HG03159 (cell line): ENCODE data around the gene PDSS2.
A peak's percentile ranks its signal among the peaks of the same experiment; 100 is the strongest.
"Not testable (repeated sequence)": the region's sequence is repeated elsewhere in the genome, so short reads cannot be mapped to it uniquely, and the experiment has no call there.

Experiments used
- ATAC-seq: cut with Tn5 transposase; IDR thresholded peaks from one replicate; pipeline ENCODE4 v1.9.1; 2021; ENCODE audit warnings: mild to moderate bottlenecking, moderate library complexity; ENCODE audit not compliant: unreplicated experiment

The PDSS2 gene

GRCh38 chr6:107475826-107476225, 16.5 kb upstream of the PDSS2 start:
- ATAC-seq = not testable (repeated sequence)

DNA sequence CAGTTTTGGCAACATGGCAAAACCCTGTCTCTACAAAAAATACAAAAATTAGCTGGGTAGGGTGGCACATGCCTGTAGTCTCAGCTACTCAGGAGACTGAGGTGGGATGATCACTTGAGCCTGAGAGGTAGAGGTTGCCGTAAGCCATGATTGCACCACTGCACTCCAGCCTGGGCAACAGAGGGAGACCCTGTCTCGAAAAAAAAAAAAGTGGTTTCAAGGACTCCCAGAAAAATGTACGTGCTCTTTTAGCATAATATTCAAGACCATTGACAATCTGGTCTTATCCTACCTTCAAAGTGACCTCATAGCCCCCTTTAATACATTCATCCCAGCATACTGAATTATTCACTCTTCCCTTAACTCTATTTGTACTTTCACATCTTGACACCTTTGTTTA, 16.0 kb upstream of the PDSS2 start:
- ATAC-seq = not testable (repeated sequence)

DNA sequence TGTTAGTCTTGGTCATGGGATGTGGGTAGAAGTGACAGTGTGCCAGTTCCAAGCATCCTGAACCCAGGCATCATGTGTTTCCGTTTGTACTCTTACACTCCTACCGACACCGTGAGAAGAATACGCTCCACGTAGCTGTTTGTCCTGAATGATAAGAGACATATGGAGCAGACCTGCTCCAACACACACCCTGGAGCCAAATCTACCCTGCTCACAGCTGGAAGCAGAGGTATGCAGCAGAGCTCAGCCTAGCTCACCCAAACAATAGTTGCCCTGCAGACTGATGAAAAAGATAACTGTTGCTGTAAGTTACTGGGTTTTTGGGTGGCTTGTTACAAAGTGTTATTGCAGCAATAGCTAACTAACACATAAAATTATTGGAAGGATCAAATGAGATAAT, 14.3 kb upstream of the PDSS2 start:
- no peak for ATAC-seq

DNA sequence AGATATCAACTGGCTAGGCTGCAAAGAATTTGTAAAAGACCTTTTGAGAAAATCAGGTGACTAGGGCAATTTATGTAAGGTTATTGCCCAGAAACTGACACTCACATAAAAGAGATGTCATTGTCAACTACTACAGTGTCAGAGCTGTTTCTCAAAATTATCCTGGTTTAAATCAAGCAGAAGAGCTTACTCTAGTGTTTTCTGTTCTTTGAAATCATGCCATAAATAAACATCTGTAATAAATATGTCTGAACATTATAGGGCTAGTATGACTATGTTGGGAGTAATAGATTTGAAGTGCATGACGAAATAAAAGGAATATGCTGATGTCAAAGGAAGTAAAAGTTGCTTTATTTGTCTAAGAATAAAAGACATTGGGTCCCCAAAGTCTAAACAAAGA, 11.0 kb upstream of the PDSS2 start:
- no peak for ATAC-seq

- ATAC-seq = no peak
Observed at GRCh38 chr6:107466062-107466461, 6.7 kb upstream of the PDSS2 start.

GRCh38 chr6:107460083-107460631, 793 bp upstream of the PDSS2 start:
- no peak for ATAC-seq

DNA sequence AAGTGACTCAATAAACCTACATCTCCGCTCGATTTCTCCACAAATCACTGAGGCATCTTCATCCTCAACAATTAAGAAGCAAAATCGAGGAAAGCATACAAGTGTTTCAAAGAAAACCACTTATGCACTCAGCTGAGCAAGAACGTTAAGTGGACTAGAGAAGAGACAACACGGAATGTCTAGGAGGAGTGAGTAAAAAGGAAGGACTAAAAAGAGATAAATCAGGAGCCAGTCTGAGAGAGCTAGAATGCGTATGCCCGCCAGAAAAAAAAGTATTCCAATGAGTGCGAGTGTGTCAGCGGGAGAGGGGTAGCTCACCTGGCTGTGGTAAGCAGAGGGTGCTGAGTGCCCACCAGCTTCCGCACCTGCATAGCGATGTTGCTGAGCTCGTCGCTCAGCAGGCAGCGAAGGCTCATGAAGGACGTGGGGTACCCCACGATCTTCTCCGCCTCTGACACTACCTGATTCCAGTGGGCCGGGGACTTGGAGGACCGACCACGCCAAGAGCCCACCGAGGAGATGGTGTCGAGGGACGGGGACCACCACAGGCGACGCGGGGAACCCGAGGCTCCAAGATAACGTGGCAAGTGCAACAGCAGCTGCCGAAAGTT, 587 bp downstream of the PDSS2 start:
- ATAC-seq = peak; percentile 31

DNA sequence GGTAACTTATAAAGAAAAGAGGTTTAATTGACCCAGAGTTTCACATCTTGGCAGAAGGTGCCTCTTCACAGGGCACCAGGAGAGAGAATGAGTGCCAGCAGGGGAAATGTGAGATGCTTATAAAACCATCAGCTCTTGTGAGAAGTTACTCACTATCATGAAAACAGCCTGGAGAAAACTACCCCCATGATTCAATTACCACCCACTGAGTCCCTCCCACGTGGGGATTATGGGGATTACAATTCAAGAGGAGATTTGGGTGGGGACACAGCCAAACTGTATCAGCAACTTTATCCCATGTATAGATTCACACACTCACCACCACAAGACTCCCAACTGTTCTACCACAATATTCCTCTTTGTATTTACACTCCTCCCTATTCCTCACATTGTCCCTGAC, 10.6 kb downstream of the PDSS2 start:
- ATAC-seq = no peak

GRCh38 chr6:107447663-107448216, 11.6 kb downstream of the PDSS2 start:
- ATAC-seq = no peak

DNA sequence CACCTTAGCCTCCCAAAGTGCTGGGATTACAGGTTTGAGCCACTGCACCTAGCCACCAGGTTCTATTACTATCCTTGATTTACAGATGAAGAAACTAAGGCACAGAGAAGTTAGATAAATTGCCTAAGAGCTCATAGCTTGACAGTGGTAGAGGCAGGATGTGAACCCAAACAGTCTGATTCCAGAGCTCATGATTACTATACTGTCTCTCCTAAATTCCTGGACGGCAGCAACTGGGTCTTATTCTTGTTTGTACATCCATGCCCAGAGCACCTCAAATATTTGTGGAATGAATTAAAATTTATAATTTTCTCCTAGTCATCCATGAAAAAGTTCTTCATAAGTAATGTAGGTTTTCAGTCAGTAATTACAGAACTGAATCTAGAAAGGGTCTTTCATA, 15.1 kb downstream of the PDSS2 start:
- no peak for ATAC-seq

DNA sequence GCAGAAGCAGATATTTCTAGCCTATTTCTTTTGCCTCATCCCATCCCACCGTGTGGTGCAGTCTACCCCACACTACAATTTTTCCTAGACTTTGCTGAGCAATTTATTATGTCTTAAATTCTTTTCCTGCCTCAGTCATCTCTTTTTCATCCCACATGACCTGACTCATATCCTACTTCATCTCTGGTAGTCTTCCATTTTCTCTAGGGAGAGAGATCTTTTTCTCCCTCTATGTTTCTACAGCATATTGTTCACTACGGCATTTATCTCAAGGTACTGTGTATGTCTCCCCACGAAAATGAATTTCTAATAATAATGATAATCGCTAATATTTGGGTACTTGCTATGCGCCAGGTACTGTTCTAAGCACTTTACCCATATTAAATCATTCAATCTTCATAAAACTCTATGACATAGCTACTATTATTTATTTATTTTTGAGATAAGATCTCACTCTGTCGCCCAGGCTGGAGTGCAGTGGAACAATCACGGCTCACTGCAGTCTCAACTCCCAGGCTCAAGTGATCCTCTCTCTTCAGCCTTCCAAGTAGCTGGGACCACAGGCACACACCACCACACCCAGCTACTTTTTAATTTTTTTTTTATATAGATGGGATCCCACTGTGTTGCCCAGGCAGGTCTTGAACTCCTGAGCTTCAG, 15.6 kb downstream of the PDSS2 start:
- ATAC-seq = no peak

- ATAC-seq = no peak
Observed at GRCh38 chr6:107442938-107443607, 16.3 kb downstream of the PDSS2 start.

DNA sequence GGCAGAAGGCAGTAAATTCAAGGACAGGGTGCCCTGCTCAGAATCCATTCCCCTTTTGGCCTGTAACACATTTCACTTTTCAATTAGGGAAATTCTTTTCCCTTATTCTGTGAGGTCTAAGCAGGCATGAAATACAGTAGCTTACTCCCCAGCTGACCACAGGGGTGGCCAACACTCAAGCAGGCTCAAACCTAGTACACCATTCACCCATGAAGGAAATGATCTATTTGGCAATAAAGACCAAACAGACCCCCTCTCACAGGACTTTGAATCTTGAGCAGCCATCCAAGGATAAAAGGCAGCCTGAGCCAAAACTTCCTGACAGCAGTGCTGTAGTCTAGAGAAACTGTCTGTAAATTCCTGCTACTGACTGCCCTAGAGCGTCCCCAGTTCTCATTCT, 17.7 kb downstream of the PDSS2 start:
- ATAC-seq = no peak

GRCh38 chr6:107440936-107441335, 18.4 kb downstream of the PDSS2 start:
- no peak for ATAC-seq

DNA sequence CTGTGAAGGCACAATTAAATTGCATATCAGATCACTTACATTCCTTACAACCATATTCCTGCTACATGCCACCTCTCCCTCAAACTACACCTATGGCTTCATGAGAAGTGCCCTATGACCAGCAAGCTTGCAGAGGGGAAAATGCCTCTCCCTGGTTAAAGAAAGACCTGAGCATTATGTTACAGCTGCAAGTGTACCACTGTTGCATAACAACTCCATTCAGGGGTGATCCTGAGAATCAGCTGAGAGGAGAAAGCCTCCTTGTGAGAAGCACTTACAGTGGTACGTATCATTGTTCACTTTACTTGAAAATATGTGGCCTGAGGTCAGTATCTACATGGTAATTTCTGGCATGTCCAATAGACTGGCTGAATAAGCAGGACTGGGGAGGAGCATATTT, 20.0 kb downstream of the PDSS2 start:
- ATAC-seq = no peak

GRCh38 chr6:107437691-107438090, 21.7 kb downstream of the PDSS2 start:
- no peak for ATAC-seq

- ATAC-seq = no peak
Observed at GRCh38 chr6:107436881-107437280, 22.5 kb downstream of the PDSS2 start.

DNA sequence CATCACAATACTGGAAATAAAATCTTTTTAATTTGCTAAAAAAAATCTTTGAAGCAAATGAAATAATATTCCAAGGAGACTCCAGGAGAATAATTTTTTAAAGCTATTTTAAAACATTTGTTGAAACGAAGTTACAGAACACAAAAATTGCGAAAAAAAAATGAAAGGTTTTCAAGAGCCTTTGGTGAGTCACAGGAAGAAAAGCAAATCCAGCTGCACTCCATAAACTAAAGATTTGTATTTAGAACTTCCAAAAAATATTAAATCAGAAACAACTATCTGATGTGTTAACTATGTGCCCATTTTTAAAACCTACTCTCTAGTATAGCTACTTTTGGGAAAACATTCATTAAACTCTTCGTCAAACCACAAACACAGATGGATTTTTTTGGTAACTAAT, 23.6 kb downstream of the PDSS2 start:
- no peak for ATAC-seq

- ATAC-seq = no peak
Observed at GRCh38 chr6:107434812-107435211, 24.6 kb downstream of the PDSS2 start.

- not testable (repeated sequence) for ATAC-seq
Observed at GRCh38 chr6:107425951-107426350, 33.4 kb downstream of the PDSS2 start.

- no peak for ATAC-seq
Observed at GRCh38 chr6:107423474-107423990, 35.8 kb downstream of the PDSS2 start.
